Measurements from ENCODE around the gene RELN.

GRCh38 chr7:103637094-103637493 lies 352.4 kb downstream of the RELN start:
- TF ChIP-seq POLR2AphosphoS5 (IDR thresholded peaks at IDR 0.05; ENCODE audit: low read depth, low read length) (no peak), CTCF (IDR thresholded peaks at IDR 0.05) (no peak), SIN3A (IDR thresholded peaks at IDR 0.05; ENCODE audit: borderline replicate concordance, insufficient read depth, low read depth, low read length) (no peak)

All from Panc1 (cell line).